Psoas muscle (tissue), 8 donors: ENCODE data around the gene CLIP1. TPM values are rescaled to one million over a fixed set of nuclear protein-coding genes. Genes with fewer than 3 reads are reported as not detected.

ENCODE experiments used
- ATAC-seq, 4 donors: fragments of 200-7000 bp; cut with Tn5 transposase; one replicate each; pipeline ENCODE4 v1.9.1; 2020; ENCODE audit warnings: moderate library complexity in 3 of 4, mild to moderate bottlenecking in 2 of 4
- DNase-seq, 2 donors: peaks; one replicate each; pipeline ENCODE4 v3.0.0-alpha.2; 2020
- H3K27ac ChIP-seq: fragments of 200-600 bp; one replicate; pipeline ENCODE4 v1.8.0; 2022
- H3K27me3 ChIP-seq, 3 donors: fragments of 200-600 bp in 1 of 3; one replicate each; pipeline versions ENCODE4 v1.6.1 to v1.8.0; 2013 to 2022; ENCODE audit warnings: low read length in 2 of 3, mild to moderate bottlenecking in 2 of 3, moderate library complexity in 1 of 3; ENCODE audit not compliant: insufficient read depth in 3 of 3
- H3K36me3 ChIP-seq, 2 donors: fragments of 200-600 bp in 1 of 2; one replicate each; pipeline versions ENCODE4 v1.6.1 to v1.8.0; 2013 to 2022; ENCODE audit warnings: low read depth in 1 of 2, mild to moderate bottlenecking in 1 of 2, moderate library complexity in 1 of 2; ENCODE audit not compliant: insufficient read depth in 1 of 2
- H3K4me1 ChIP-seq: fragments of 200-600 bp; one replicate; pipeline ENCODE4 v1.8.0; 2022
- H3K4me3 ChIP-seq: fragments of 200-600 bp; one replicate; pipeline ENCODE4 v1.8.0; 2022; ENCODE audit warnings: mild to moderate bottlenecking
- H3K9me3 ChIP-seq: fragments of 200-600 bp; one replicate; pipeline ENCODE4 v1.8.0; 2022
- CTCF ChIP-seq: fragments of 200-600 bp; IDR thresholded peaks from one replicate; pipeline ENCODE4 v1.8.0; 2022; ENCODE audit warnings: antibody characterized with exemption
- WGBS, 3 donors: extraction: QIAGEN DNeasy Blood & Tissue Kit; methylation state at CpG; one replicate each; pipeline versions ENCODE4 v1.1.6 to v1.1.7; 2013; 5-methylcytosine and 5-hydroxymethylcytosine counted together
- intact Hi-C, 2 donors: fragments of 100-400 bp; cut with DNase I; formaldehyde crosslinking; loops; one replicate each; pipeline versions ENCODE4 v1.11.0 to v1.14.2; 2022
- polyA plus RNA-seq, 3 donors: library from polyadenylated mRNA; stranded (reverse); fragments of 200-250 nt; gene quantifications; one replicate each; pipeline ENCODE4 v1.2.3, GENCODE V29; 2013
- total RNA-seq, 4 donors: library from RNA; stranded (reverse); fragmentation: NEBNext Ultra II Directional in 2 of 4; extraction: Animal tissue kit (Norgen Biotek cat#: 25700) in 2 of 4; gene quantifications; one replicate each; pipeline versions ENCODE4 v1.2.1 to v1.2.4, GENCODE V29; 2021 to 2023
- donor health status: healthy with polysubstance abuse.
- donor health status: DM: no; HTN: no; CAD: no; lungs with moderate emphysema.
- donor health status: Bipolar disorder and iron deficiency.
- donor health status: healthy.
- donor health status: DM: yes; HTN: yes; CAD: no.
- donor health status: DM: no; HTN: no; CAD: no.
- donor health status: DM: no; HTN: no; CAD: no.
- donor health status: DM: yes; HTN: yes; CAD: no.

Gene CLIP1
- total and polyA plus RNA-seq, 7 donors, result 235 to 639 (median 458) TPM

- Histone ChIP-seq H3K4me3 (peak overlapping the region; percentile 29), H3K9me3 (no peaks in the 10 kb centered on the region), H3K36me3 (no peaks in the 10 kb centered on the region), H3K27ac (peak overlapping the region; percentile 94), H3K27me3 (no peaks in the 10 kb centered on the region), H3K4me1 (peaks cover 76% of the 10 kb centered on the region)
- intact Hi-C loops, result no loop called here
- 22 to 39% (median 28%) methylated on average over 3 of the region's 3 CpGs for WGBS, 3 donors
- peak; percentile 36 to 72 (median 48) for ATAC-seq
- DNase-seq, result no peak
- no peak for TF ChIP-seq CTCF
Observed at GRCh38 chr12:122406701-122407164, 15.7 kb downstream of the CLIP1 start.

GRCh38 chr12:122403831-122404230, 18.6 kb downstream of the CLIP1 start:
- no peaks in the 10 kb centered on the region for H3K36me3 ChIP-seq
- DNase-seq, result no peak
- intact Hi-C loops, result loop anchor here (2.0 to 5.0 kb wide), 2 partner anchors 17 to 37 kb away; no protein-coding TSS in a partner anchor
- ATAC-seq, result peak in 1 of 4 donors; percentile 17
- H3K27me3 ChIP-seq, result no peaks in the 10 kb centered on the region
- no peak overlapping the region for H3K4me3 ChIP-seq
- peaks cover 75% of the 10 kb centered on the region for H3K4me1 ChIP-seq
- 73 to 91% (median 73%) methylated on average over 12 of the region's 12 CpGs for WGBS, 3 donors
- H3K9me3 ChIP-seq, result no peaks in the 10 kb centered on the region
- H3K27ac ChIP-seq, result peak overlapping the region; percentile 94
- TF ChIP-seq CTCF, result no peak

- Histone ChIP-seq H3K36me3 (no peaks in the 10 kb centered on the region), H3K4me1 (peaks cover 74% of the 10 kb centered on the region), H3K27me3 (no peaks in the 10 kb centered on the region), H3K27ac (peak overlapping the region; percentile 94), H3K9me3 (no peaks in the 10 kb centered on the region), H3K4me3 (no peak overlapping the region)
- WGBS, 3 donors, result 35 to 57% (median 44%) methylated on average over 6 of the region's 6 CpGs
- intact Hi-C loops, result loop anchor here (2.0 to 5.0 kb wide), 2 partner anchors 18 to 36 kb away; no protein-coding TSS in a partner anchor
- no peak for TF ChIP-seq CTCF
- DNase-seq (no peak), ATAC-seq (no peak)
Observed at GRCh38 chr12:122403115-122403770, 19.2 kb downstream of the CLIP1 start.

- TF ChIP-seq CTCF, result no peak
- no peak for ATAC-seq
- WGBS, 3 donors, result 34 to 52% (median 37%) methylated on average over 4 of the region's 4 CpGs
- peak overlapping the region; percentile 94 for H3K27ac ChIP-seq
- no peaks in the 10 kb centered on the region for H3K27me3 ChIP-seq
- no peak overlapping the region for H3K4me3 ChIP-seq
- peaks cover 0 to 6% of the 10 kb centered on the region in 2 donors for H3K36me3 ChIP-seq
- no peaks in the 10 kb centered on the region for H3K9me3 ChIP-seq
- DNase-seq, result no peak
- intact Hi-C loops, result loop anchor here (2.0 to 5.0 kb wide), 2 partner anchors 19 to 35 kb away; no protein-coding TSS in a partner anchor
- peaks cover 64% of the 10 kb centered on the region for H3K4me1 ChIP-seq
Observed at GRCh38 chr12:122402264-122402663, 20.2 kb downstream of the CLIP1 start.
